HCT116 (cell line): ENCODE measurements around the gene CNDP2. TPM values are rescaled to one million over a fixed set of nuclear protein-coding genes. Genes with fewer than 3 reads are reported as not detected.

Source experiments
- ATAC-seq: fragments of 200-7000 bp; cut with Tn5 transposase; 2 replicates; pipeline ENCODE4 v1.9.1; 2020; ENCODE audit warnings: mild to moderate bottlenecking, moderate library complexity
- BruUV-seq: library from RNA; stranded (reverse); fragments of 400-500 nt; replicated peaks from 2 replicates; lab custom pipeline; 2021; lab: Mats Ljungman, UMichigan
- CTCF ChIA-PET: fragments of 300-600 bp; sonication (Branson Sonifier 250); formaldehyde crosslinking; loops from one replicate; lab custom pipeline; 2021; ENCODE audit warnings: antibody characterized with exemption; lab: Charles Lee
- POLR2A ChIA-PET: fragments of 300-600, 350-600 bp; sonication (Branson Sonifier 250); formaldehyde crosslinking; loops from one replicate; lab custom pipeline; 2021; ENCODE audit warnings: antibody characterized with exemption; lab: Charles Lee
- RAD21 ChIA-PET, 2 experiments: fragments of 300-600 bp; sonication (Branson Sonifier 250); formaldehyde crosslinking; loops; one replicate each; lab custom pipeline; 2023; ENCODE audit warnings: low total read pairs in 2 of 2; ENCODE audit not compliant: uncharacterized antibody in 2 of 2, unreplicated experiment in 2 of 2, low non-redundant PET in 1 of 2; lab: Charles Lee
- DNase-seq: peaks from one replicate; pipeline ENCODE4 v3.0.0-alpha.2; 2010; ENCODE audit warnings: low read depth, low spot score
- H2AFZ ChIP-seq: fragments of 200-600 bp; shearing (Covaris generic), sonication (generic); 2 replicates; pipeline ENCODE4 v1.6.1; 2017; ENCODE audit warnings: low read depth, mixed run types, mixed read lengths, antibody characterized with exemption, low read length; ENCODE audit not compliant: poor library complexity, severe bottlenecking
- H3K27ac ChIP-seq: 2 replicates; pipeline ENCODE4 v1.5.1; 2012; ENCODE audit warnings: low read depth, low read length
- H3K27me3 ChIP-seq: fragments of 200-600 bp; sonication (generic); 2 replicates; pipeline ENCODE4 v1.6.1; 2016; ENCODE audit warnings: mixed run types, low read length, mixed read lengths; ENCODE audit not compliant: insufficient read depth
- H3K36me3 ChIP-seq, 2 experiments: fragments of 200-500 bp in 1 of 2; fragments of 200-600 bp in 1 of 2; sonication (Bioruptor generic) in 1 of 2; sonication (generic) in 1 of 2; 2 replicates each; pipeline versions ENCODE4 v1.5.1 to v1.6.1; 2014 to 2016; ENCODE audit warnings: low read length in 2 of 2, inconsistent platforms in 1 of 2, mixed read lengths in 1 of 2, mixed run types in 1 of 2; ENCODE audit not compliant: insufficient read depth in 2 of 2, control insufficient read depth in 1 of 2
- H3K4me1 ChIP-seq, 2 experiments: fragments of 200-600 bp in 1 of 2; sonication (generic) in 1 of 2; 2 replicates each; pipeline versions ENCODE4 v1.5.1 to v1.6.1; 2012 to 2017; ENCODE audit warnings: low read length in 2 of 2, inconsistent platforms in 1 of 2, mild to moderate bottlenecking in 1 of 2, mixed read lengths in 1 of 2, mixed run types in 1 of 2, moderate library complexity in 1 of 2; ENCODE audit not compliant: insufficient read depth in 2 of 2, control insufficient read depth in 1 of 2
- H3K4me2 ChIP-seq: fragments of 200-600 bp; sonication (generic); 2 replicates; pipeline ENCODE4 v1.6.1; 2017; ENCODE audit warnings: mixed run types, low read length, mixed read lengths
- H3K4me3 ChIP-seq, 2 experiments: fragments of 200-600 bp in 1 of 2; sonication (generic) in 1 of 2; replicated peaks in 1 of 2; 2 replicates each; pipeline ENCODE4 v1.5.1; 2011 to 2016; ENCODE audit warnings: low read length in 2 of 2, control low read depth in 1 of 2, low read depth in 1 of 2, mild to moderate bottlenecking in 1 of 2, mixed read lengths in 1 of 2, mixed run types in 1 of 2
- H3K79me2 ChIP-seq: fragments of 200-600 bp; sonication (generic); 2 replicates; pipeline ENCODE4 v1.6.1; 2017; ENCODE audit warnings: mild to moderate bottlenecking, mixed run types, low read length, moderate library complexity, mixed read lengths; ENCODE audit not compliant: insufficient read depth
- H3K9ac ChIP-seq: fragments of 200-600 bp; sonication (generic); 2 replicates; pipeline ENCODE4 v1.6.1; 2016; ENCODE audit warnings: low read length, mixed read lengths
- H3K9me2 ChIP-seq: fragments of 200-600 bp; sonication (generic), shearing (Covaris generic); 2 replicates; pipeline ENCODE4 v1.6.1; 2017; ENCODE audit warnings: mixed run types, mild to moderate bottlenecking, moderate library complexity; ENCODE audit not compliant: insufficient read depth
- H3K9me3 ChIP-seq, 2 experiments: fragments of 200-500 bp in 1 of 2; fragments of 200-600 bp in 1 of 2; sonication (Bioruptor generic) in 1 of 2; sonication (generic) in 1 of 2; 2 replicates each; pipeline ENCODE4 v1.6.1; 2014 to 2017; ENCODE audit warnings: low read length in 2 of 2, mixed read lengths in 2 of 2, inconsistent platforms in 1 of 2, low read depth in 1 of 2, mild to moderate bottlenecking in 1 of 2, mixed run types in 1 of 2, moderate library complexity in 1 of 2; ENCODE audit not compliant: control insufficient read depth in 1 of 2, insufficient read depth in 1 of 2
- H4K20me1 ChIP-seq: fragments of 200-600 bp; sonication (generic), shearing (Covaris generic); 2 replicates; pipeline ENCODE4 v1.6.1; 2017; ENCODE audit warnings: mixed run types, mild to moderate bottlenecking, moderate library complexity; ENCODE audit not compliant: insufficient read depth
- ATF3 ChIP-seq: IDR thresholded peaks from 2 replicates; pipeline ENCODE4 v1.6.1; 2012
- CBX3 ChIP-seq: IDR thresholded peaks from 2 replicates; pipeline ENCODE4 v1.6.1; 2012; ENCODE audit warnings: low read depth
- CTCF ChIP-seq, 3 experiments: fragments of 200-600 bp in 1 of 3; sonication (generic) in 1 of 3; IDR thresholded peaks in 2 of 3; conservative IDR thresholded peaks in 1 of 3; 2 replicates each; pipeline ENCODE4 v1.5.1; 2012 to 2017; ENCODE audit warnings: low read depth in 2 of 3, low read length in 2 of 3, antibody characterized with exemption in 1 of 3, borderline replicate concordance in 1 of 3, control low read depth in 1 of 3, mild to moderate bottlenecking in 1 of 3, mixed read lengths in 1 of 3, mixed run types in 1 of 3, moderate library complexity in 1 of 3; ENCODE audit not compliant: insufficient read depth in 1 of 3
- EGR1 ChIP-seq: IDR thresholded peaks from 2 replicates; pipeline ENCODE4 v1.6.1; 2012; ENCODE audit warnings: low read depth
- ELF1 ChIP-seq: IDR thresholded peaks from 2 replicates; pipeline ENCODE4 v1.6.1; 2012; ENCODE audit warnings: low read depth, borderline replicate concordance
- FOSL1 ChIP-seq: IDR thresholded peaks from 2 replicates; pipeline ENCODE4 v1.6.1; 2012; ENCODE audit warnings: low read depth
- JUND ChIP-seq: IDR thresholded peaks from 2 replicates; pipeline ENCODE4 v1.6.1; 2012
- POLR2A ChIP-seq: IDR thresholded peaks from 2 replicates; pipeline ENCODE4 v1.7.0; 2011; ENCODE audit warnings: borderline replicate concordance; ENCODE audit not compliant: insufficient read depth, insufficient read length; ENCODE audit errors: extremely low read depth
- RAD21 ChIP-seq: IDR thresholded peaks from 2 replicates; pipeline ENCODE4 v1.6.1; 2012; ENCODE audit warnings: low read depth, mild to moderate bottlenecking
- SIN3A ChIP-seq: IDR thresholded peaks from 2 replicates; pipeline ENCODE4 v1.6.1; 2012; ENCODE audit warnings: low read depth
- SP1 ChIP-seq: IDR thresholded peaks from 2 replicates; pipeline ENCODE4 v1.6.1; 2012; ENCODE audit warnings: low read depth
- SRF ChIP-seq: IDR thresholded peaks from 2 replicates; pipeline ENCODE4 v1.6.1; 2012; ENCODE audit warnings: low read depth
- YY1 ChIP-seq: IDR thresholded peaks from 2 replicates; pipeline ENCODE4 v1.6.1; 2011; ENCODE audit warnings: low read length, low read depth, moderate library complexity, mild to moderate bottlenecking; ENCODE audit not compliant: insufficient replicate concordance; ENCODE audit errors: extremely low read depth
- intact Hi-C: fragments of 100-400 bp; cut with micrococcal nuclease; formaldehyde crosslinking; loops from 2 replicates; pipeline ENCODE4 v1.10.0; 2022
- total RNA-seq: library from RNA; stranded (reverse); gene quantifications from one replicate; pipeline ENCODE4 v1.2.1, GENCODE V29; 2021; ENCODE audit not compliant: unreplicated experiment

The CNDP2 gene
- total RNA-seq, 1 experiment from 2014 or later = 112 TPM

- Histone ChIP-seq H3K9me3 (no peaks in the 10 kb centered on the region), H3K4me3 (no peak overlapping the region), H3K27me3 (no peaks in the 10 kb centered on the region), H3K9me2 (no peaks in the 10 kb centered on the region), H3K27ac (no peak overlapping the region), H3K4me2 (no peak overlapping the region), H3K36me3 (no peaks in the 10 kb centered on the region), H4K20me1 (no peaks in the 10 kb centered on the region), H2AFZ (no peak overlapping the region), H3K9ac (no peak overlapping the region), H3K4me1 (no peaks in the 10 kb centered on the region), H3K79me2 (no peaks in the 10 kb centered on the region)
- intact Hi-C loops = loop anchor here (5.0 kb wide), 1 partner anchor 282 kb away; no protein-coding TSS in a partner anchor
- no TSS peak for BruUV-seq
- TF ChIP-seq SRF (no peak), CTCF (IDR thresholded peaks at IDR 0.05 in 2 of 3, conservative IDR thresholded peaks at IDR 0.05 in 1 of 3; ENCODE audit: borderline replicate concordance in 1 of 3, insufficient read depth in 1 of 3, low read depth in 2 of 3, low read length in 2 of 3) (no peak), YY1 (no peak), SP1 (no peak)
- RAD21 ChIA-PET = no interaction called here
- CTCF ChIA-PET = no interaction called here
- POLR2A ChIA-PET = no interaction called here
- ATAC-seq = no peak
- no peak for DNase-seq
Observed at GRCh38 chr18:74479486-74480148, 16.5 kb upstream of the CNDP2 start.

- Histone ChIP-seq H2AFZ (no peak overlapping the region), H3K27ac (no peak overlapping the region), H3K9me3 (no peaks in the 10 kb centered on the region), H3K79me2 (no peaks in the 10 kb centered on the region), H3K9ac (no peak overlapping the region), H3K4me3 (no peak overlapping the region), H3K27me3 (no peaks in the 10 kb centered on the region), H3K4me2 (no peak overlapping the region), H4K20me1 (no peaks in the 10 kb centered on the region), H3K36me3 (no peaks in the 10 kb centered on the region), H3K4me1 (no peaks in the 10 kb centered on the region), H3K9me2 (no peaks in the 10 kb centered on the region)
- intact Hi-C loops = no loop called here
- CTCF ChIA-PET = no interaction called here
- TF ChIP-seq ELF1 = no peak
- no peak for TF ChIP-seq YY1
- TF ChIP-seq EGR1 = no peak
- TF ChIP-seq CBX3 = no peak
- TF ChIP-seq ATF3 = no peak
- TF ChIP-seq JUND = no peak
- TF ChIP-seq SRF = no peak
- TF ChIP-seq SIN3A = no peak
- no peak for TF ChIP-seq FOSL1
- no peak for TF ChIP-seq RAD21
- no peak for TF ChIP-seq POLR2A
- RAD21 ChIA-PET = no interaction called here
- no TSS peak for BruUV-seq
- POLR2A ChIA-PET = no interaction called here
- ATAC-seq (no peak), DNase-seq (no peak)
Observed at GRCh38 chr18:74480149-74480651, 16.0 kb upstream of the CNDP2 start.
